ENCODE data around the gene MAN1C1.

GRCh38 chr1:25666460-25666859 lies 49.9 kb downstream of the MAN1C1 start:
- TF ChIP-seq CTCF (IDR thresholded peaks at IDR 0.05) (no peak), POLR2AphosphoS5 (IDR thresholded peaks at IDR 0.05; ENCODE audit: low read depth, low read length) (no peak)
